Activated CD8-positive, alpha-beta memory T cell treated with anti-CD3 and anti-CD28 coated beads for 1 hour (primary cell): ENCODE results near the gene ODC1.
A peak's percentile ranks its signal among the peaks of the same experiment; 100 is the strongest.

Experiments
- DNase-seq, 2 donors: peaks; one replicate each; pipeline ENCODE4 v3.0.0-alpha.2; 2020; ENCODE audit warnings: low read depth in 1 of 2; ENCODE audit errors: extremely low read depth in 1 of 2

ODC1 gene

GRCh38 chr2:10419553-10420257 is 28.4 kb downstream of the ODC1 start:
- DNase-seq = no peak

- no peak for DNase-seq
Measured at GRCh38 chr2:10417551-10418335, 30.4 kb downstream of the ODC1 start.

GRCh38 chr2:10415640-10416039 is 32.5 kb downstream of the ODC1 start:
- DNase-seq = no peak

- DNase-seq = no peak
Measured at GRCh38 chr2:10415048-10415447, 33.1 kb downstream of the ODC1 start.

GRCh38 chr2:10414591-10414990 is 33.5 kb downstream of the ODC1 start:
- DNase-seq = no peak

- no peak for DNase-seq
Measured at GRCh38 chr2:10413991-10414451, 34.1 kb downstream of the ODC1 start.

GRCh38 chr2:10413503-10413902 is 34.6 kb downstream of the ODC1 start:
- no peak for DNase-seq

- no peak for DNase-seq
Measured at GRCh38 chr2:10412380-10412779, 35.7 kb downstream of the ODC1 start.

GRCh38 chr2:10411557-10411956 is 36.6 kb downstream of the ODC1 start:
- no peak for DNase-seq

- no peak for DNase-seq
Measured at GRCh38 chr2:10410823-10411437, 37.2 kb downstream of the ODC1 start.

GRCh38 chr2:10410001-10410822 is 37.9 kb downstream of the ODC1 start:
- no peak for DNase-seq

GRCh38 chr2:10408649-10409579 is 39.2 kb downstream of the ODC1 start:
- DNase-seq = peak; percentile 58 to 66

GRCh38 chr2:10407841-10408648 is 40.1 kb downstream of the ODC1 start:
- peak in 1 of 2 donors; percentile 7 for DNase-seq

GRCh38 chr2:10407432-10407831 is 40.7 kb downstream of the ODC1 start:
- DNase-seq = no peak

- DNase-seq = no peak
Measured at GRCh38 chr2:10406491-10407188, 41.5 kb downstream of the ODC1 start.

- DNase-seq = no peak
Measured at GRCh38 chr2:10406016-10406415, 42.1 kb downstream of the ODC1 start.

- DNase-seq = no peak
Measured at GRCh38 chr2:10405448-10405847, 42.7 kb downstream of the ODC1 start.

- no peak for DNase-seq
Measured at GRCh38 chr2:10404324-10405143, 43.6 kb downstream of the ODC1 start.
